ENCODE measurements around the gene KCNAB1.

GRCh38 chr3:156498307-156498706 is 377.9 kb downstream of the KCNAB1 start:
- no peak for TF ChIP-seq CTCF (IDR thresholded peaks at IDR 0.05; ENCODE audit: insufficient read depth, low read length, poor library complexity, severe bottlenecking)
- TF ChIP-seq EZH2phosphoT487 (conservative IDR thresholded peaks at IDR 0.05; ENCODE audit: low read length), result no peak
